CD14-positive monocyte (primary cell): ENCODE data around the gene AGPAT2. TPM values are rescaled to one million over a fixed set of nuclear protein-coding genes. Genes with fewer than 3 reads are reported as not detected.
A peak's percentile ranks its signal among the peaks of the same experiment; 100 is the strongest.

ENCODE experiments used
- DNase-seq, 3 donors: peaks; one replicate each; pipeline ENCODE4 v3.0.0-alpha.2; 2011 to 2022
- H2AFZ ChIP-seq: 2 replicates; pipeline ENCODE4 v1.6.0; 2012; ENCODE audit warnings: mild to moderate bottlenecking, low read depth, low read length, inconsistent platforms; ENCODE audit not compliant: insufficient read depth, poor library complexity, severe bottlenecking
- H3K27ac ChIP-seq, 2 donors: 1 replicate in 1 of 2; 2 replicates in 1 of 2; pipeline ENCODE4 v1.5.1; 2012 to 2013; ENCODE audit warnings: low read length in 2 of 2, control low read depth in 1 of 2, inconsistent platforms in 1 of 2, low read depth in 1 of 2, mild to moderate bottlenecking in 1 of 2
- H3K27me3 ChIP-seq, 2 donors: one replicate each; pipeline versions ENCODE4 v1.6.0 to v1.6.1; 2011 to 2013; ENCODE audit warnings: low read length in 2 of 2; ENCODE audit not compliant: control insufficient read depth in 2 of 2, insufficient read depth in 2 of 2
- H3K36me3 ChIP-seq, 2 donors: replicated peaks in 1 of 2; 1 replicate in 1 of 2; 2 replicates in 1 of 2; pipeline versions ENCODE4 v1.5.1 to v1.6.1; 2012 to 2013; ENCODE audit warnings: low read length in 2 of 2, control low read depth in 1 of 2, inconsistent platforms in 1 of 2, mild to moderate bottlenecking in 1 of 2; ENCODE audit not compliant: insufficient read depth in 2 of 2, control insufficient read depth in 1 of 2
- H3K4me1 ChIP-seq, 2 donors: 1 replicate in 1 of 2; 2 replicates in 1 of 2; pipeline versions ENCODE4 v1.5.1 to v1.6.1; 2012 to 2013; ENCODE audit warnings: low read length in 2 of 2, control low read depth in 1 of 2, inconsistent platforms in 1 of 2, mild to moderate bottlenecking in 1 of 2, moderate library complexity in 1 of 2; ENCODE audit not compliant: insufficient read depth in 2 of 2, control insufficient read depth in 1 of 2
- H3K4me2 ChIP-seq: replicated peaks from 2 replicates; pipeline ENCODE3; 2012; ENCODE audit warnings: low read length, moderate library complexity, mild to moderate bottlenecking; ENCODE audit not compliant: poor library complexity, severe bottlenecking; ENCODE audit errors: extremely low read depth
- H3K4me3 ChIP-seq, 3 experiments: fragments of 200-600 bp in 1 of 3; sonication (generic) in 1 of 3; replicated peaks in 1 of 3; 1 replicate in 2 of 3; 2 replicates in 1 of 3; pipeline ENCODE4 v1.5.1; 2011 to 2013; ENCODE audit warnings: low read length in 3 of 3, mild to moderate bottlenecking in 3 of 3, control low read depth in 2 of 3, low read depth in 2 of 3, inconsistent platforms in 1 of 3, moderate library complexity in 1 of 3
- H3K79me2 ChIP-seq: 2 replicates; pipeline ENCODE4 v1.6.0; 2012; ENCODE audit warnings: mild to moderate bottlenecking, control low read depth, inconsistent platforms, low read length, moderate library complexity; ENCODE audit not compliant: insufficient read depth
- H3K9ac ChIP-seq: 2 replicates; pipeline ENCODE4 v1.6.0; 2017; ENCODE audit warnings: low read length, mild to moderate bottlenecking; ENCODE audit not compliant: insufficient read depth, poor library complexity, severe bottlenecking
- H3K9me3 ChIP-seq, 2 donors: replicated peaks in 1 of 2; 1 replicate in 1 of 2; 2 replicates in 1 of 2; pipeline versions ENCODE4 v1.5.1 to v1.6.1; 2012 to 2013; ENCODE audit warnings: low read length in 2 of 2, control low read depth in 1 of 2; ENCODE audit not compliant: control insufficient read depth in 1 of 2, insufficient read depth in 1 of 2
- H4K20me1 ChIP-seq: 2 replicates; pipeline ENCODE4 v1.6.0; 2012; ENCODE audit warnings: mild to moderate bottlenecking, low read length, control low read depth, moderate library complexity; ENCODE audit not compliant: insufficient read depth
- H3K27ac Mint-ChIP-seq, 7 donors: one replicate each; pipeline ENCODE4 v1.8.0; 2020; ENCODE audit warnings: mild to moderate bottlenecking in 7 of 7, mixed read lengths in 7 of 7, moderate library complexity in 6 of 7, inconsistent platforms in 2 of 7
- H3K27me3 Mint-ChIP-seq, 3 donors: one replicate each; pipeline ENCODE4 v1.8.0; 2021 to 2022; ENCODE audit warnings: low read depth in 3 of 3, mild to moderate bottlenecking in 3 of 3, mixed read lengths in 3 of 3, moderate library complexity in 3 of 3, inconsistent platforms in 1 of 3
- H3K36me3 Mint-ChIP-seq, 2 donors: one replicate each; pipeline ENCODE4 v1.8.0; 2020; ENCODE audit warnings: mixed read lengths in 2 of 2, inconsistent platforms in 1 of 2, mild to moderate bottlenecking in 1 of 2
- H3K4me1 Mint-ChIP-seq: one replicate; pipeline ENCODE4 v1.8.0; 2020; ENCODE audit warnings: mild to moderate bottlenecking, mixed read lengths
- H3K4me3 Mint-ChIP-seq, 2 donors: one replicate each; pipeline ENCODE4 v1.8.0; 2020; ENCODE audit warnings: mild to moderate bottlenecking in 2 of 2, mixed read lengths in 2 of 2, moderate library complexity in 1 of 2
- H3K9me3 Mint-ChIP-seq, 7 donors: one replicate each; pipeline ENCODE4 v1.8.0; 2020 to 2022; ENCODE audit warnings: mixed read lengths in 7 of 7, mild to moderate bottlenecking in 6 of 7, moderate library complexity in 6 of 7, inconsistent platforms in 2 of 7
- CTCF ChIP-seq: fragments of 200-600 bp; IDR thresholded peaks from one replicate; pipeline ENCODE4 v1.8.0; 2022; ENCODE audit warnings: antibody characterized with exemption, mild to moderate bottlenecking
- WGBS: methylation state at CpG from one replicate; pipeline ENCODE4 v1.1.5; 2013; ENCODE audit warnings: missing lambda C conversion rate; ENCODE audit not compliant: insufficient coverage; 5-methylcytosine and 5-hydroxymethylcytosine counted together
- intact Hi-C, 2 donors: fragments of 100-400 bp; cut with micrococcal nuclease; formaldehyde crosslinking; loops; one replicate each; pipeline versions ENCODE4 v1.15.0 to v1.15.1; 2023
- polyA plus RNA-seq, 3 donors: library from polyadenylated mRNA; depleted of rRNA in 1 of 3; unstranded in 2 of 3; stranded (reverse) in 1 of 3; fragments of 300-500 nt in 2 of 3; fragments of >200 nt in 1 of 3; fragmentation: Illumina TruSeq in 2 of 3; gene quantifications; 1 replicate in 2 of 3; 2 replicates in 1 of 3; pipeline ENCODE4 v1.2.3, GENCODE V29; 2012 to 2021

The AGPAT2 gene
- polyA plus RNA-seq, 3 donors, result 80.1 to 139 (median 116) TPM

- no peak overlapping the region for H3K4me3 Mint-ChIP-seq
- Histone ChIP-seq H3K4me3 (no peak overlapping the region), H3K4me2 (no peak overlapping the region), H2AFZ (no peak overlapping the region), H3K36me3 (peaks cover 24 to 27% of the 10 kb centered on the region in 2 donors), H3K4me1 (peaks cover 16 to 21% of the 10 kb centered on the region in 2 donors), H4K20me1 (peaks cover 47% of the 10 kb centered on the region), H3K27me3 (peaks cover 0 to 19% of the 10 kb centered on the region in 2 donors), H3K79me2 (peaks cover 6% of the 10 kb centered on the region), H3K27ac (no peak overlapping the region), H3K9me3 (no peaks in the 10 kb centered on the region), H3K9ac (no peak overlapping the region)
- intact Hi-C loops, result no loop called here
- peaks cover 15 to 22% of the 10 kb centered on the region in 2 donors for H3K36me3 Mint-ChIP-seq
- H3K27ac Mint-ChIP-seq, result peak overlapping the region in 3 of 7 donors; percentile 25 to 83 (median 46)
- H3K4me1 Mint-ChIP-seq, result peaks cover 21% of the 10 kb centered on the region
- H3K27me3 Mint-ChIP-seq, result peaks cover 15 to 45% (median 22%) of the 10 kb centered on the region in 3 donors
- DNase-seq, result peak; percentile 65 to 87 (median 81)
- WGBS, result 50% methylated on average over 22 of the region's 24 CpGs
- no peak for TF ChIP-seq CTCF
- no peaks in the 10 kb centered on the region for H3K9me3 Mint-ChIP-seq
Measured at GRCh38 chr9:136719195-136719880, 32.1 kb upstream of the AGPAT2 start.

- WGBS, result 55% methylated on average over 17 of the region's 20 CpGs
Measured at GRCh38 chr9:136718345-136719194, 31.3 kb upstream of the AGPAT2 start.

More at GRCh38 chr9:136718345-136719194, 31.3 kb upstream of the AGPAT2 start:
- intact Hi-C loops, result no loop called here
- H3K4me3 Mint-ChIP-seq, result no peak overlapping the region
- Histone ChIP-seq H3K4me2 (no peak overlapping the region), H3K4me3 (no peak overlapping the region), H3K9me3 (no peaks in the 10 kb centered on the region), H3K79me2 (no peaks in the 10 kb centered on the region), H2AFZ (no peak overlapping the region), H3K9ac (no peak overlapping the region), H4K20me1 (peaks cover 40% of the 10 kb centered on the region), H3K27ac (no peak overlapping the region), H3K4me1 (peaks cover 19 to 27% of the 10 kb centered on the region in 2 donors), H3K36me3 (peaks cover 16 to 19% of the 10 kb centered on the region in 2 donors), H3K27me3 (peaks cover 2 to 26% of the 10 kb centered on the region in 2 donors)
- H3K4me1 Mint-ChIP-seq, result peaks cover 25% of the 10 kb centered on the region
- peaks cover 8 to 15% of the 10 kb centered on the region in 2 donors for H3K36me3 Mint-ChIP-seq
- H3K9me3 Mint-ChIP-seq, result peaks cover 0 to 3% (median 0%) of the 10 kb centered on the region in 7 donors
- H3K27ac Mint-ChIP-seq, result peak overlapping the region in 1 of 7 donors; percentile 50
- DNase-seq, result no peak
- TF ChIP-seq CTCF, result no peak
- H3K27me3 Mint-ChIP-seq, result peaks cover 23 to 53% (median 28%) of the 10 kb centered on the region in 3 donors
